Endodermal cell (in vitro differentiated cells): ENCODE data around the gene CHRM2. TPM values are rescaled to one million over a fixed set of nuclear protein-coding genes. Genes with fewer than 3 reads are reported as not detected.

Experiments
- DNase-seq: peaks from one replicate; pipeline ENCODE4 v3.0.0-alpha.2; 2017
- H3K27ac ChIP-seq: 2 replicates; pipeline ENCODE4 v1.5.1; 2013; ENCODE audit warnings: mild to moderate bottlenecking, low read depth, low read length, moderate library complexity
- H3K27me3 ChIP-seq: 2 replicates; pipeline ENCODE4 v1.6.1; 2013; ENCODE audit warnings: mild to moderate bottlenecking, low read length, moderate library complexity; ENCODE audit not compliant: insufficient read depth, control insufficient read depth, poor library complexity, severe bottlenecking
- H3K36me3 ChIP-seq: 2 replicates; pipeline ENCODE4 v1.7.0; 2013; ENCODE audit warnings: mild to moderate bottlenecking, low read length, moderate library complexity; ENCODE audit not compliant: control insufficient read depth, insufficient read depth
- H3K4me1 ChIP-seq: one replicate; pipeline ENCODE4 v1.7.0; 2013; ENCODE audit warnings: low read length; ENCODE audit not compliant: control insufficient read depth, insufficient read depth
- H3K4me3 ChIP-seq: 2 replicates; pipeline ENCODE4 v1.5.1; 2013; ENCODE audit warnings: mild to moderate bottlenecking, low read length, moderate library complexity
- H3K9ac ChIP-seq: 2 replicates; pipeline ENCODE4 v1.6.1; 2013; ENCODE audit warnings: mild to moderate bottlenecking, low read length, moderate library complexity; ENCODE audit not compliant: poor library complexity, severe bottlenecking; ENCODE audit errors: extremely low read depth
- H3K9me3 ChIP-seq: 2 replicates; pipeline ENCODE4 v1.6.1; 2013; ENCODE audit warnings: mild to moderate bottlenecking, low read length, moderate library complexity; ENCODE audit not compliant: control insufficient read depth
- H3K27ac Mint-ChIP-seq: 2 replicates; pipeline ENCODE4 v1.8.0; 2020; ENCODE audit warnings: mixed read lengths
- H3K27me3 Mint-ChIP-seq: 2 replicates; pipeline ENCODE4 v1.8.0; 2021; ENCODE audit warnings: mild to moderate bottlenecking, mixed read lengths; ENCODE audit not compliant: insufficient read depth
- H3K36me3 Mint-ChIP-seq: 2 replicates; pipeline ENCODE4 v1.8.0; 2020; ENCODE audit warnings: low read depth, mixed read lengths
- H3K4me1 Mint-ChIP-seq: 2 replicates; pipeline ENCODE4 v1.8.0; 2020; ENCODE audit warnings: mixed read lengths
- H3K4me3 Mint-ChIP-seq: 2 replicates; pipeline ENCODE4 v1.8.0; 2020; ENCODE audit warnings: mild to moderate bottlenecking, moderate library complexity, mixed read lengths
- H3K9me3 Mint-ChIP-seq: 2 replicates; pipeline ENCODE4 v1.8.0; 2020; ENCODE audit warnings: mild to moderate bottlenecking, mixed read lengths
- CTCF ChIP-seq: fragments of 200-600 bp; sonication (generic); conservative IDR thresholded peaks from 2 replicates; pipeline ENCODE4 v1.5.0; 2021; ENCODE audit warnings: antibody characterized with exemption, mild to moderate bottlenecking
- WGBS, 2 experiments: methylation state at CpG; one replicate each; pipeline versions ENCODE4 v1.1.5 to v1.1.7; 2013; ENCODE audit warnings: missing lambda C conversion rate in 2 of 2, mixed read lengths in 1 of 2; ENCODE audit not compliant: insufficient coverage in 1 of 2, insufficient read length in 1 of 2; 5-methylcytosine and 5-hydroxymethylcytosine counted together
- total RNA-seq, 2 donors: library from RNA; stranded (reverse); fragmentation: NEBNext Ultra II Directional in 1 of 2; extraction: Animal tissue kit (Norgen Biotek cat#: 25700) in 1 of 2; gene quantifications; 2 replicates in 1 of 2; 3 replicates in 1 of 2; pipeline ENCODE4 v1.2.1, GENCODE V29; 2021

Gene CHRM2
- total RNA-seq, 2 donors from 2014 or later = not detected

GRCh38 chr7:136942994-136943393 is 74.5 kb downstream of the CHRM2 start:
- H3K4me1 Mint-ChIP-seq = no peaks in the 10 kb centered on the region
- no peaks in the 10 kb centered on the region for H3K9me3 Mint-ChIP-seq
- H3K27me3 ChIP-seq = no peaks in the 10 kb centered on the region
- H3K4me3 Mint-ChIP-seq = no peak overlapping the region
- H3K36me3 Mint-ChIP-seq = no peaks in the 10 kb centered on the region
- H3K9ac ChIP-seq = no peak overlapping the region
- DNase-seq = no peak
- TF ChIP-seq CTCF = no peak
- H3K27me3 Mint-ChIP-seq = no peaks in the 10 kb centered on the region
- no peaks in the 10 kb centered on the region for H3K9me3 ChIP-seq
- H3K27ac ChIP-seq = peak overlapping the region; percentile 47
- no peaks in the 10 kb centered on the region for H3K4me1 ChIP-seq
- H3K36me3 ChIP-seq = no peaks in the 10 kb centered on the region
- H3K27ac Mint-ChIP-seq = no peak overlapping the region
- no peak overlapping the region for H3K4me3 ChIP-seq
- WGBS, 2 experiments = 75 to 95% methylated on average over 1 of the region's 1 CpG

- H3K4me3 ChIP-seq = no peak overlapping the region
- H3K9ac ChIP-seq = no peak overlapping the region
- no peaks in the 10 kb centered on the region for H3K36me3 Mint-ChIP-seq
- H3K27ac Mint-ChIP-seq = no peak overlapping the region
- H3K9me3 Mint-ChIP-seq = no peaks in the 10 kb centered on the region
- DNase-seq = no peak
- no peak for TF ChIP-seq CTCF
- H3K27me3 ChIP-seq = no peaks in the 10 kb centered on the region
- no peaks in the 10 kb centered on the region for H3K4me1 Mint-ChIP-seq
- H3K4me1 ChIP-seq = no peaks in the 10 kb centered on the region
- H3K36me3 ChIP-seq = no peaks in the 10 kb centered on the region
- H3K27me3 Mint-ChIP-seq = no peaks in the 10 kb centered on the region
- no peaks in the 10 kb centered on the region for H3K9me3 ChIP-seq
- H3K4me3 Mint-ChIP-seq = no peak overlapping the region
- no peak overlapping the region for H3K27ac ChIP-seq
Measured at GRCh38 chr7:136947347-136947746, 78.9 kb downstream of the CHRM2 start.

- Histone ChIP-seq H3K36me3 (no peaks in the 10 kb centered on the region), H3K9me3 (no peaks in the 10 kb centered on the region), H3K4me1 (no peaks in the 10 kb centered on the region), H3K27ac (no peak overlapping the region), H3K4me3 (no peak overlapping the region), H3K9ac (no peak overlapping the region), H3K27me3 (no peaks in the 10 kb centered on the region)
- H3K36me3 Mint-ChIP-seq = no peaks in the 10 kb centered on the region
- TF ChIP-seq CTCF = no peak
- no peak overlapping the region for H3K27ac Mint-ChIP-seq
- no peaks in the 10 kb centered on the region for H3K9me3 Mint-ChIP-seq
- DNase-seq = no peak
- no peaks in the 10 kb centered on the region for H3K27me3 Mint-ChIP-seq
- no peaks in the 10 kb centered on the region for H3K4me1 Mint-ChIP-seq
- 85 to 100% methylated on average over 2 to 3 of the region's 3 CpGs for WGBS, 2 experiments
- H3K4me3 Mint-ChIP-seq = no peak overlapping the region
Measured at GRCh38 chr7:136950331-136950730, 81.9 kb downstream of the CHRM2 start.
